Ramos (cell line): Measurements from ENCODE around the gene TMEM231.
"Not testable (repeated sequence)": the region's sequence is repeated elsewhere in the genome, so short reads cannot be mapped to it uniquely, and the experiment has no call there.

Experiments
- in situ Hi-C: fragments of 300-500 bp; cut with MboI; formaldehyde crosslinking; loops from one replicate; pipeline ENCODE4 v1.14.3; 2022; ENCODE audit warnings: low sequenced_read_pairs; ENCODE audit not compliant: unreplicated experiment

Gene TMEM231

GRCh38 chr16:75534560-75535205 is 21.4 kb downstream of the TMEM231 start:
- in situ Hi-C loops, result no loop called here

GRCh38 chr16:75532791-75533190 is 23.3 kb downstream of the TMEM231 start:
- in situ Hi-C loops, result no loop called here

GRCh38 chr16:75532142-75532765 is 23.8 kb downstream of the TMEM231 start:
- in situ Hi-C loops, result no loop called here

GRCh38 chr16:75529959-75530358 is 26.1 kb downstream of the TMEM231 start:
- in situ Hi-C loops, result no loop called here

GRCh38 chr16:75529056-75529905 is 26.8 kb downstream of the TMEM231 start:
- in situ Hi-C loops, result no loop called here

- in situ Hi-C loops, result no loop called here
These were observed 28.2 kb downstream of the TMEM231 start for GRCh38 chr16:75527825-75528299.

- in situ Hi-C loops, result no loop called here
These were observed 29.8 kb downstream of the TMEM231 start for GRCh38 chr16:75526032-75526790.

- in situ Hi-C loops, result loop anchor here (5.0 kb wide), 1 partner anchor 42 kb away; no protein-coding TSS in a partner anchor
These were observed 36.9 kb downstream of the TMEM231 start for GRCh38 chr16:75519175-75519574.

GRCh38 chr16:75516189-75516966 is 39.7 kb downstream of the TMEM231 start:
- in situ Hi-C loops, result loop anchor here (5.0 kb wide), 1 partner anchor 39 kb away; no protein-coding TSS in a partner anchor

GRCh38 chr16:75514296-75514695 is 41.8 kb downstream of the TMEM231 start:
- in situ Hi-C loops, result no loop called here

- in situ Hi-C loops, result no loop called here
These were observed 49.5 kb downstream of the TMEM231 start for GRCh38 chr16:75506574-75506973.

GRCh38 chr16:75506107-75506506 is 49.9 kb downstream of the TMEM231 start:
- in situ Hi-C loops, result no loop called here

- in situ Hi-C loops, result no loop called here
These were observed 52.3 kb downstream of the TMEM231 start for GRCh38 chr16:75503801-75504200.

GRCh38 chr16:75502916-75503605 is 53.0 kb downstream of the TMEM231 start:
- in situ Hi-C loops, result no loop called here

GRCh38 chr16:75501820-75502219 is 54.2 kb downstream of the TMEM231 start:
- in situ Hi-C loops, result not testable (repeated sequence)

GRCh38 chr16:75501359-75501758 is 54.7 kb downstream of the TMEM231 start:
- in situ Hi-C loops, result no loop called here

- in situ Hi-C loops, result not testable (repeated sequence)
These were observed 57.3 kb downstream of the TMEM231 start for GRCh38 chr16:75498605-75499322.

GRCh38 chr16:75497558-75497957 is 58.5 kb downstream of the TMEM231 start:
- in situ Hi-C loops, result no loop called here
